MCF 10A (cell line): ENCODE data around the gene CSDE1. TPM values are rescaled to one million over a fixed set of nuclear protein-coding genes. Genes with fewer than 3 reads are reported as not detected.

Source experiments
- BruUV-seq: library from RNA; stranded (reverse); fragments of 400-500 nt; replicated peaks from 2 replicates; lab custom pipeline; 2021; lab: Mats Ljungman, UMichigan
- CTCF ChIA-PET: fragments of 300-600 bp; sonication (Branson Sonifier 250); formaldehyde crosslinking; extraction: SDS; loops from one replicate; lab custom pipeline; 2021; ENCODE audit warnings: antibody characterized with exemption, inconsistent platforms; lab: Yijun Ruan, JAX
- POLR2A ChIA-PET: fragments of 300-600, 350-650 bp; sonication (Branson Sonifier 250); formaldehyde crosslinking; extraction: SDS; loops from one replicate; lab custom pipeline; 2020; ENCODE audit warnings: antibody characterized with exemption, inconsistent platforms; lab: Yijun Ruan, JAX
- DNase-seq: peaks from one replicate; pipeline ENCODE4 v3.0.0-alpha.2; 2018; ENCODE audit not compliant: unreplicated experiment
- H3K27ac Mint-ChIP-seq: one replicate; pipeline ENCODE4 v1.8.0; 2022; ENCODE audit warnings: mild to moderate bottlenecking, low read depth, mixed read lengths; ENCODE audit not compliant: unreplicated experiment
- H3K27me3 Mint-ChIP-seq: one replicate; pipeline ENCODE4 v1.8.0; 2022; ENCODE audit warnings: mixed read lengths; ENCODE audit not compliant: insufficient read depth, unreplicated experiment
- H3K36me3 Mint-ChIP-seq: one replicate; pipeline ENCODE4 v1.8.0; 2022; ENCODE audit warnings: mild to moderate bottlenecking, moderate library complexity, mixed read lengths; ENCODE audit not compliant: insufficient read depth, unreplicated experiment
- H3K4me1 Mint-ChIP-seq: one replicate; pipeline ENCODE4 v1.8.0; 2022; ENCODE audit warnings: mixed read lengths; ENCODE audit not compliant: insufficient read depth, unreplicated experiment
- H3K4me3 Mint-ChIP-seq: one replicate; pipeline ENCODE4 v1.8.0; 2022; ENCODE audit warnings: mild to moderate bottlenecking, moderate library complexity, mixed read lengths; ENCODE audit not compliant: unreplicated experiment
- H3K9me3 Mint-ChIP-seq: one replicate; pipeline ENCODE4 v1.8.0; 2022; ENCODE audit warnings: mixed read lengths; ENCODE audit not compliant: unreplicated experiment
- CTCF ChIP-seq: fragments of 200-600 bp; IDR thresholded peaks from one replicate; pipeline ENCODE4 v1.8.0; 2022; ENCODE audit warnings: antibody characterized with exemption, mild to moderate bottlenecking; ENCODE audit not compliant: unreplicated experiment
- intact Hi-C: fragments of 100-400 bp; cut with micrococcal nuclease; formaldehyde crosslinking; loops from 2 replicates; pipeline ENCODE4 v1.14.1; 2022
- total RNA-seq: library from RNA; stranded (reverse); gene quantifications from 2 replicates; pipeline ENCODE4 v1.2.3, GENCODE V29; 2022

CSDE1 gene
- total RNA-seq, 1 experiment from 2014 or later: 580 TPM

- Mint-ChIP-seq H3K9me3 (no peaks in the 10 kb centered on the region), H3K36me3 (peaks cover 84% of the 10 kb centered on the region), H3K27ac (peak overlapping the region; percentile 73), H3K4me3 (no peak overlapping the region), H3K4me1 (peaks cover 14% of the 10 kb centered on the region), H3K27me3 (no peaks in the 10 kb centered on the region)
- no peak for DNase-seq
- ChIA-PET POLR2A (interaction anchor here (0.6 to 1.2 kb wide), 2 partner anchors 13 to 513 kb away, joined by 3 to 4 read pairs; no protein-coding TSS in a partner anchor), CTCF (interaction anchor here (1.2 to 1.3 kb wide), 2 partner anchors 17 to 41 kb away, joined by 3 to 5 read pairs; partner anchors contain the start of gene AMPD1)
- intact Hi-C loops: no loop called here
- BruUV-seq: no TSS peak
- TF ChIP-seq CTCF: no peak
These were observed 44.8 kb downstream of the CSDE1 start for GRCh38 chr1:114712977-114713376.

DNA sequence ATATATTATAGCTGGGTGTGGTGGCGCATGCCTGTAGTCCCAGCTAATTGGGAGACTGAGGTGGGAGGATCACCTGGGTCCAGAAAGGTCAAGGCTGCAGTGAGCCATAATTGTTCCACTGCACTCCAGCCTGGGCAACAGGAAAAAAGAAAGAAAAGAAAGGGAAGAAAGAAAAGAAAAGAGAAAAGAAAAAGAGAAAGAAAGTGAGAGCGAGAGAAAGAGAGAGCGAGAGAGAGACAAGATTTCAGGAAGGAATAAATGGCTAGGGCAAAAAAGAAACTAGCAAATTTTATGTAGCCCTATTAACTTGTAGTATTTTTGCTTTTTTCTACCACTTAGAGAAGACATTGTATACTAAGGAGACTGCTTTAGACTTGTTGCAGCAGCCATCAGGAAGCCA lies 47.4 kb downstream of the CSDE1 start:
- DNase-seq: no peak
- intact Hi-C loops: no loop called here
- Mint-ChIP-seq H3K9me3 (no peaks in the 10 kb centered on the region), H3K36me3 (peaks cover 84% of the 10 kb centered on the region), H3K27me3 (no peaks in the 10 kb centered on the region), H3K4me3 (no peak overlapping the region), H3K27ac (no peak overlapping the region), H3K4me1 (peaks cover 5% of the 10 kb centered on the region)
- no TSS peak for BruUV-seq
- ChIA-PET CTCF (no interaction called here), POLR2A (interaction anchor here (1.4 kb wide), 1 partner anchor 129 kb away, joined by 3 read pairs; no protein-coding TSS in a partner anchor)
- no peak for TF ChIP-seq CTCF

DNA sequence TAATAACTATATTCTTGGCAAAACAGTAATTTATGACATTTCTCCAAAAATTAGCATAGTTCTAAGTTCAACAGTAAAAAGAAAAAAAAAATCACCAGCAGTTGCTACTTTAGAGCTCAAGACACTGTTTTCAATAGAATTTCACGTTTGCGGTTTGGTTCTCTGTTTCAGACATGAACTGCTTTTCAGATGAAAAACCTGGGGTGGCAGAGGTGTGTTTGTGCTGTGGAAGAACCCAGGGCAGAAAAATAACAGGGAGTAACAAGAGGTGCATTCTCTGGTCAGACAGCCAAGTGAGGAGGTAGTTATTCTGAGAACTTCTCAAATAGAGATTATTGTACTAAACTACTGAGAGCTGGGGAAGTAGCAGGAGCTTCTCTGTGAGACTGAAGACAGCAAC lies 50.2 kb downstream of the CSDE1 start:
- CTCF ChIA-PET: interaction anchor here (0.9 to 1.2 kb wide), 2 partner anchors 9 to 35 kb away, joined by 3 to 4 read pairs; partner anchors contain the start of gene NRAS
- intact Hi-C loops: no loop called here
- no peaks in the 10 kb centered on the region for H3K27me3 Mint-ChIP-seq

GRCh38 chr1:114703242-114703641 lies 54.5 kb downstream of the CSDE1 start:
- H3K36me3 Mint-ChIP-seq: peaks cover 31% of the 10 kb centered on the region
- no peak for TF ChIP-seq CTCF
- H3K27me3 Mint-ChIP-seq: no peaks in the 10 kb centered on the region
- ChIA-PET POLR2A (interaction anchor here (1.6 to 2.4 kb wide), 3 partner anchors 13 to 54 kb away, joined by 3 to 11 read pairs (median 9); partner anchors contain the start of genes CSDE1, DENND2C and NRAS), CTCF (interaction anchor here (1.0 kb wide), 1 partner anchor 31 kb away, joined by 3 read pairs; no protein-coding TSS in a partner anchor)
- no peak overlapping the region for H3K4me3 Mint-ChIP-seq
- no peak overlapping the region for H3K27ac Mint-ChIP-seq
- no peaks in the 10 kb centered on the region for H3K9me3 Mint-ChIP-seq
- no peaks in the 10 kb centered on the region for H3K4me1 Mint-ChIP-seq
- intact Hi-C loops: no loop called here
- DNase-seq: no peak
- BruUV-seq: no TSS peak

More for the DNA sequence above, 50.2 kb downstream of the CSDE1 start:
- Mint-ChIP-seq H3K4me3 (no peak overlapping the region), H3K36me3 (peaks cover 73% of the 10 kb centered on the region), H3K9me3 (no peaks in the 10 kb centered on the region), H3K4me1 (peaks cover 5% of the 10 kb centered on the region), H3K27ac (no peak overlapping the region)
- no TSS peak for BruUV-seq
- no peak for DNase-seq
- no peak for TF ChIP-seq CTCF
- POLR2A ChIA-PET: interaction anchor here (0.7 to 3.4 kb wide), 3 partner anchors 8 to 127 kb away, joined by 3 to 13 read pairs (median 3); partner anchors contain the start of gene NRAS
